GM19351 (cell line): ENCODE data around the gene ACP7.

Experiments used
- ATAC-seq: cut with Tn5 transposase; IDR thresholded peaks from one replicate; pipeline ENCODE4 v1.9.1; 2021; ENCODE audit warnings: mild to moderate bottlenecking, moderate library complexity; ENCODE audit not compliant: unreplicated experiment

Gene ACP7

DNA sequence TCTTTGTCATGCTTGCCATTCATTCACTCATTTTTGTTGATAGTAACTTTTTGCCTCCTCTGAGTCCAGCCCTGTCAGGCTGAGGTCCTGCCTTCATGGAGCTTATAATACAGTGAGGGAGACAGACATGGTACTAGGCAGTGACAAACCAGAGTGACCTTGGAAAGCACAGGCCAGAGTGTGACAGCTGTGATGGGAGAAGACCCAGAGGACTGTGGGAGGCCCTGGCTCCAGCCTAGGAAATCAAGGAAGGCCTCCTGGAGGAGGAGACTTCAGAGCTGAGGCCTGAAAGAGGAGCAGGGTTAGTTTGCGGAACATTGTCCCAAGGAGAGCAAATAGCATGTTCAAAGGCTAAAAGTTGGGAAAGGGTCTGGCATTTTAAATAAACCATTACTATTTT, 61.9 kb downstream of the ACP7 start:
- no peak for ATAC-seq

DNA sequence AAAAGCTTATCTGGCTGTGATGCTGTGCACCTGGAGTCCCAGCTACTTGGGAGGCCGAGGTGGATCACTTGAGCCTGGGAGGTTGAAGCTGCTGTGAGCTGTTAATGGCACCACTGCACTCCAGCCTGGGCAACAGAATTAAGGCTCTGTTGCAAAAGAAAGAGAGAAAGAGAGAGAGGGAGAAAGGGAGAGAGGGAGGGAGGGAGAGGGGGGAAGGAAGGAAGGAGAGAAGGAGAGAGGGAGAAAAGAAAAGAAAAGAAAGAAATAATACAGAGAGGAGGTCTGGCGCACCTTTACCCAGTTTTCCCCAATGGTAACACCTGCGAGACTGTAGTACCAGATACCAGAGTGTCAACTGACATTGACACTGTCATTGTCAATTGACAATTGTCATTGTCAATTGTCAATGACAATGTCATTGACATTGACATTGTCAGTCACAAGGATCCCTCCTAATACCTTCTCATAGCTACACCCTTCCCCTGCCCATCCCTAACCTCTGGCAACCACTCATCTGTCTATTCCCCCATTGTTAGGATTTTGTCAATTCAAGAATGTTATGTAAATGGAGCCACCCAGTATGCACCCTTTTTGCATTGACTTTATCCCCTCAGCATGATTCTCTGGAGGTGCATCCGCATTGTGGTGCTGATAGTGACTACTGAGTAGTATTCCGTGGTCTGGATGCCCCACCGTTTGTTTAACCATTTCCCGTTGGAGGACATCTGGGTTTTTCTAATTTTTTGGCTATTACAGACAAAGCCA, 62.7 kb downstream of the ACP7 start:
- ATAC-seq = no peak

DNA sequence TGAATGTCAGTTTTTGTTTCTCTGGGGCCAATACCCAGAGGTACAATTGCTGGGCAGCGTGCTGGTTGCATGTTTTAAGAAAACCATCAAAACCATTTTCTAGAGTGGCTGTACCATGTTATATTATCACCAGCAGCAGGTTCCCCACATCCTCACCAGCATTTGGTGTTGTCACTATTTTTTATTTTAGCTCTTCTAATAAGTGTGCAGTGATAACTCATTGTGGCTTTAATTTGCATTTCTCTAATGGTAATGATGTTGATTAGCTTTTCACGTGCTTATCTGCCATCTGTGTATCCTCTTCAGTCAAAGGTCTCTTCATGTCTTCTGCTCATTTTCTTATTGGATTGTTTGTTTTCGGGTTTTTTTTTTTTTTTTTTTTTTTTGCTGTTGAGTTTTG, 63.3 kb downstream of the ACP7 start:
- ATAC-seq = no peak

DNA sequence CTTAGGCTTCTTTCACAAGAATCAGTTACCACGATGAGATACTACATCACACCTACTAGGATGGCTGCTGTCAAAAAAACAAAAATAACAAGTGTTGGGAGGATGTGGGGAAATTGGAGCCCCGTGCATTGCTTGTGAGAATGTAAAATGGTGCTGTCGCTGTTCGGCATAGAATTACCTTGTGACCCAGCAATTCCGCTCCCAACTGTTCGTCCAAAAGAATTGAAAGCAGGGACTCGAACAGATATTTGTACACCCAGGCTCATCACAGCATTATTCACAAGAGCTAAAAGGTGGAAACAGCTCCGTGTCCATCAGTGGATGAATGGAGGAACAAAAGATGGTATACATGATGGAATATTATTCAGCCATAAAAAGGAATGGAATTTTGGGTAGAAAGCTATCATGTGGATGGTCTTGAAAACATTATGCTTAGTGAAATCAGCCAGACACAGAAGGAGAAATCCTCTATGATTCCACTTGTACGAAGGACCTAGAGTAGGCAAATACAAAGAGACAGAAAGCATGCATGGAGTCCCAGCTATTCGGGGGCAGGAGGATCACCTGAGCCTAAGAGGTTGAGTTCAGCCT, 64.9 kb downstream of the ACP7 start:
- no peak for ATAC-seq

DNA sequence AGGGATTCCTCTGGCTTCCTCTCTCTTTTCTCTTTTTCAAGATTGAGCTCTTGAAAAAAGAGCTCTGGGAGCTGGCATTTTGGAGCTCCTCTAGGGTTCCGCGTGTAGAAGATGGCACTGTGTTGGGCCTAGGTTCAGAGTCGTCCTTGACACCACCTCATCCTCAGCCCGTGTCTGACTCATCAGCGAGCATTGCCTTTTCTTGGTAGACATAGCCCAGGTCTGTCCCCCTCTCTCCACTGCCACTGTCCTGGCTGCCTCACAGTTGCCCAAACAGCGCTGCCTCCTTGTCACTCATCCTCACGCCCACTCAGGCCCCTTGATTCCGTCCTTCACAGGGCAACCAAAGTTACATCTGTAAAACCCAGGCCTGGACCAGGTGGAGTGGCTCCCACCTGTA, 66.1 kb downstream of the ACP7 start:
- no peak for ATAC-seq

DNA sequence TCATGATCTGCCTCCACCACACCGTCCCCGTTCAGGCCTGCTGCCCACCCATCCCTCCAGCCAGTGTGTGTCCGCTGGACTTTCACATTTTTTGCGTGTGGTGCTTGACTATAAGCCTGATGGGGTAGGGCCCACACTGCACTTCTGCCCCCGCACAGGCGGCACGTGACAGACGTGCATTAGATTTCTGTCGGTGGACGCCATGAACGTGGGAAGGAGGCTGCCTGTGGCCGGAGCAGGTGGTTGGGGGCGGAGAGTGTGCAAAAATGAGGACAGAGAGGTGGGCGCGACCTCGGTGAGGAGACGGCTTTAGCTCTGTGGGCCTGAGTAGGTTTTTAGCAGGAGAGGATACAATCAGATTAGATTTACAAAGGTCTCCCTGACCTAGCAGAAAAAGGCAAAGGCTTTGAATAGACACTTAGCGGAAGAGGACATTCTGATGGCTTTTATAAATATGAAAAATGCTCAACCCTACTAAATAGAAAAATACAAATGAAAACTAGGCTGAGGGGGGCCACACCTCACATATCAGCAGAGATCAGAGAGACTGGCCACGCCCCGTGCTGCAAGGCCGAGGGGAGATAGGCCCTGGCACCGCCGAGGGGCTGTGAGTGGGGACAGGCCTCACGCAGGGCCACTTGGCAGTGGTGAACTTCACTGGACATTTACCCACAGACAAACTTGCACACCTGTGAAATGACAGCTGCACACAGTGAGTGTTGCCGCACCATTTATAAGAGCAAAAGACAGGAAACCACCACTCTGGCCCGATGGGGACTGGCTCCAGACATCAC, 66.8 kb downstream of the ACP7 start:
- ATAC-seq = no peak

DNA sequence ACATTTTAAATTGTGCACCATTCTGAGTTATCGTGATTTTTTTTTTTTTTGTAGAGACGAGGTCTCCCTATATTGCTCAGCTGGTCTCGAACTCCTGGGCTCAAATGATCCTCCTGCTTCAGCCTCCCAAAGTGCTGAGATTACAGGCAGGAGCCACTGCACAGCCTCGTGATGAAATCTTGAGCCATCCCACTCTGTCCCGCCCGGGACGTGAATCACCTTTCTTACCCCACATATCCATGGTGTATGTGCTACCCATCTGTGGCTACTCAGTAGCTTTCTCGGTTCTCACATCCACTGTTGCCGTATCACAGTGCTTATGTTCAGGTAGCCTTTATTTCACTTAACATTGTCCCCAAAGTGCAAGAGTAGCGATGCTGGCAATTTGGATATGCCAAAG, 67.9 kb downstream of the ACP7 start:
- ATAC-seq = no peak

DNA sequence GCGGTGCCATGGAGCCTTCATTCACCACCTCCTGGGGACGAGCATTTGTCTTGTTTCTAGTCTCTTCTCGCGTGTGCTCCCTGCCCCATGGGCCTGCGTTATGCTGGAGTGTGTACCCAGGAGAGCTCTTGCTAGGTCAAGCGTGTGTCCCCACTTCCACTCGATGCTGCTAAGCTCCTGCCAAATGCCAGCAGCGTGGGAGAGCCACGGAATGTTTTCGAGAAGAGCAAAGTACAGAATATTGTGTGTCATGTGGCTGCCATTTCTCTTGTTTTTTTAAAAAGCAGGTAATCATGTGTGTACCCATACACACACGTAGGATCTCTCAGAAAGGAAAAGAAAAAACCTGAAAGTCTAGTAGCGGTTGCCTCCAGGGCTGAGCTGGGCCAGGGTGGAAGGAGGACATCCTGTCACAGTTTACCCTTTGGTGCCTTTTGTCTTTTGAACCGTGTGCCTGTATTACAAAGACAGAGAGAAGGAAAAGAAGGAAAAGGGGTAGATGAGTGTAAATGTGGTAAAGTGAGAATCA, 70.0 kb downstream of the ACP7 start:
- no peak for ATAC-seq

DNA sequence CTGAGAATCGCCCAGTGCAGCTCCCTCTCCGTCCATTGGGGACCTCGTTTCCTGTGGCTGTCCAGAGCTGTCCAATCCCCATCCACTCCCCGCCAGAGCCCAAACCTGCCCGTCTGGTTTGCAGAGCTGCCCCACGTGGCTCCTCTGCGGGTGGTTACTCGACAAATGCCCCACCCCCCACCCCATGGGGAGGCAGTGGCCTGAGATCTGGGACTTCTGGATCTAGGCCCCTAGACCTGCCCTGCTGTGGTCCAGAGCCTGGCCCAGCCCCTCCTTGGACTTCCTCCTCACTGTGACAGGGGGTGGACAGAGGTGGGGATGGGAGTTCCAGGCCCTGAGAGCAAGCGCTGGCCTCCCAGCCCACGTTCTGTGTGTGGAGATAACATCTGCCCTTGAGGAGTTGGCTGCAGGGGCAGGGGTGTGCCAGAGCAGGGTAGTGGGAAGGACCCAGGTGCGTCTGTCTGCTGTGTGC, 70.5 kb downstream of the ACP7 start:
- no peak for ATAC-seq

DNA sequence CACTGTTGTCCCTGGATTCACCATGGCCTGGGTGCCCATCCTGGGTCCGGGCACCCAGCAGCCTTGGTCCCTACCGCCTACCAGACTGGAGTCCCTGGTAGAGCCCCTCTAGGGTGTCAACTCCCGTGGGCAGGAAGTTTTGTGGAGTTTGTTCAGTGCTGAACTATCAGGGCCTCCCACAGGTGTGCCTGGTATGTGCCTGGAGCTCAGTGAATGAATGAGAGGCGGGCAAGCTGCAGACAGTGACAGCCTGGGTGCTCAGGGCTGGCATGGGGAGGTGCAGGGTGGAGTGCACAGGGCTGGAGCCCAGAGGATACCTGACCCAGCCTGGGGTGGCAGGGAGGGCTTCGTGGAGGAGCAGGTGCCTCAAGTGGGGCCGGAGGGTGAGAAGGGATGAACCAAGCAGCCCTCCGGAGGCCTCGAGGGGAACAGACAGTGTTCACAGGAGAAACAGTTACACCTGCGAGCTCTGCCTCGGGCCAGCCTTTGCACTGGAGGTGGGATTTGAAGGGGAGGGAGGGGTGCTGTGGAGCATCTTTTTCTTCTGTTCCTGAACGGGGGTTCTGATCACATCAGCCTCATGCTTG, 71.0 kb downstream of the ACP7 start:
- ATAC-seq = no peak

DNA sequence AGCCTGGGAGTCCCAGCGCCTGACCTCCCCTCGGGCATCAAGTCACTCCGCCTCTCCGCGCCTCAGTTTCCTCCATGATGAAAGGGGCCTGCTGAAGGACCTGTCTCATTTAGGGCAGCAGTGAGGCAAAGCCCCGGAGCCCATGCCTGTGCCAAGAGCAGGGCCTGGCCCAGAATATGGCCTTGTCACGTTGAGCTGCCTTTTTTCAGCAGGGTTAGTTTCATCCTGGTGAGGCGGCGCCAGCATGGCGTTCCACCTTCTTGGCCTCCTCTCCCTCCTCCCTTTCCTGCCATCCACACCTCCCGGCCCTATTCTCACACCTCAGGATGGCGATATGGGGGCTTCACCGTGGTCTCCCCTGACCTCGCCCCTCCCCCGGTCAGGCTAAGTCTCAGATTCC, 71.6 kb downstream of the ACP7 start:
- no peak for ATAC-seq

DNA sequence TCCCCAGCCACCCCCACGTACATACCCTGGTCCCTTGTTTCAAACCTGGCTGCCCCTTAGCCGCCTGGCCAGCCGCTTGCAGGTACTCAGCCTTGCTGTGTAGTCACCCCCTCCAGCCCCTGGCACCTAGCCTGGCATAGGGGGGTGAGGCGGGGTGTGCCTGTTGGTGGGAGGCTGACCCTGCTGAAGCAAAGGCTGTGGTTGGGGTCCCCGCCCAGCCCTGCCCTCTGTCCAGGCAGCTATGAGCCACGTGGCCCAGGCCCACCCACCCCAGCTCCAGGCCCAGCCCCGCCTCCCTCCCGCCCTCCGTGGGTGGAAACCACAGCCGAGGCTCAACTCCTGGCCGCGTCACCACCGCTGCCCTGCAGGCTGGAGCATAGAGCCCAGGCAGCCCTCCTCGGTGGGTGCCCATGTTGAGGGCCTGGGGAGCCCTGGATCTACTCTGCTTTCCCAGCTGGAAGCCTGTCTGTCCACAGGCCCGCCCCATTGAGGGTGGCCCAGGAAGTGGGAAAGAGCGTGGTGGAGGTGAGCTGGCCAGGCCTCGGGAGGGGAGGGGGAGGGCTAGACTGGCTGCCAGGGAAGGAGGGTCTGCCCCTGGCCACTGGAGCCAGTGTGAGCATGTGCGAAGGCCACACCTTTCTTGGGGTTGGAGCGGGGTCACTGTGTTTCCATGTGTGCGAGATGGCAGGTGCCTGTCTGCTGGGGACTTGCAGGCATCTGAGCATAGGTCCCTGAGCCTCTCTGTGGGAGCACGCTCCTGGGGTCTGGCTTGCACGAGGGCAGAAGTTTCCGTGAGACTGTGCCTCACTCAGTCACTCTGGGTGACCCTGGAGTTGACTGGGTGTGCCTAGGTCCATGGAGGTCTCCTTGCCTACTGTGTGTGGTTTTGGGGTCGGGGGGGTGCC, 72.4 kb downstream of the ACP7 start:
- no peak for ATAC-seq

DNA sequence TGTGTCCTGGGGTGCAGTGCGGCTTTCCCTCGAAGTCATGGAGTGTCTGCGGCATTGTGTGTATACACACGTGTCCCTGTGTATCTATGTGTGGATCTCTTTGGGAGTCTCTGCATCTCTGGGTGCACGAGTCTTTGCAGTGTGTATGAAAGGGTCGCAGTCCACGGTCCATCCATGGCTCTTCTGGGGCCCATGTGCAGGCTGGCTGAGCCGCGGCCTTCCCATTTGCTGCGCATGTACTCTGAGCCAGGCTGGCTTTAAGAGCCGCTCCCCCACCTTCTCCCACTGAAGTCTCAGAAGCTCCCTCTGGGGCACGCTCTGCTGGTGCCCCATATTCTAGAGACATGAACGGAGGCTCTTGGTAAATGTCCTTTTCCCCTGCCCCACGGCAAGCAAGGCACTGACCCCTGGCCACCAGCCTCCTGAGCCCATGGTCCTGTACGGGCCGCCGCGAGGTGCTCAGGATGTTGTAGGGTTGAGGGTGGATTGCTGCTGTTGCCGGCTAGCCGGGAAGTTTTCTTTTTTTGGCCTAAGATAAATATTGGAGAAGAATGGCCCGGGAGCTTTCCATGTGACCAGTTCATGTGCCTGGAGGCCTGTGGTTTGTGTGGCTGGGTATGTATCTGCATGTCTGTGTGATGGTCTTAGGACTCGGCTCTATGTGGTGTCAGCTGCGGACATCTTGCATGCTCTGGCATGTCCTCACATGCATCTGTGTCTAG, 73.3 kb downstream of the ACP7 start:
- ATAC-seq = no peak

DNA sequence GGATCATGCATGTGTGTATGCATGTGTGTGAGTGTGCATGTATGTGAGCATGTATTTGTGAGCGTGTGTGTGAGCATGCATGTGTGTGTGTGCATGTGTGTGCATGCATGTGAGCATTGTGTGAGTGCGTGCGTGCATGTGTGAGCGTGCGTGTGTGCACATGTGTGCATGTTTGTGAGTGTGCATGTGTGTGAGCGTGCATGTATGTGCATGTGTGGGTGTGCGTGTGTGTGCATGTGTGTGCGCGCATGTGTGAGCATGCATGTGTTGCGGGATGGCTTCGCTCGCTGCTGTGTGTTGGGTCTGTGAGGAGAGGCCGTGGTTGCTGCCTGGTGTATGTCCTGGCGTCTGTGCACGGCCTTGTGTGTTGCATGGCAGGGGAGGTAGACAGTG, 73.8 kb downstream of the ACP7 start:
- no peak for ATAC-seq

DNA sequence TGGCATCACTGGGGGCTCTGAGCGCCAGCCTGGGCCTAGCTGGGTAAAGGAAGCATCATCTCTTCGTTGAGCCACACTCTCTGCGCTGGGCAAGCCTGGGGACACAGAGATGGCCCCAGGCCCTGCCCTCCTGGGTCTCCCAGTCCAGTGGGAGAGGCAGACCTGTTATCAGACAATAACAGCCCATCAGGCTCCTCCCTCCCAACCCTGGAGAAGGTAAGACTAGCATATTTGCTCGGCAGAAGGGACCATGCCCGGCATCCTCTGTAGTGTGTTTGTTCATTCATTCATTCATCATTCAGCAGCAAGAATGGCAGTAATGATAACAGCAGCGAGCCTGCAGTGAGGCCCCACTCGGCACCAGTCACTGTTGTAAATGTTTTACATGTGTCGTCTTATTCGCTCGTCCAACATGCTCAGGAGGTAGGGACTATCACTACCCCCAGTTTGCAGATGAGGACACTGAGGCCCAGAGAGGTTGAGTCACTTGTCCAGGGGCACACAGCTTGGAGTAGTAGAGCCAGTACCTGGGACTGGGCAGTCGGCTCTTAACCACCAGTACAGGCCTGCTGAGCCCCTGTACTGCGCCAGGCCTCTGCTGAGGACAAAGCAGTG, 74.6 kb downstream of the ACP7 start:
- no peak for ATAC-seq

DNA sequence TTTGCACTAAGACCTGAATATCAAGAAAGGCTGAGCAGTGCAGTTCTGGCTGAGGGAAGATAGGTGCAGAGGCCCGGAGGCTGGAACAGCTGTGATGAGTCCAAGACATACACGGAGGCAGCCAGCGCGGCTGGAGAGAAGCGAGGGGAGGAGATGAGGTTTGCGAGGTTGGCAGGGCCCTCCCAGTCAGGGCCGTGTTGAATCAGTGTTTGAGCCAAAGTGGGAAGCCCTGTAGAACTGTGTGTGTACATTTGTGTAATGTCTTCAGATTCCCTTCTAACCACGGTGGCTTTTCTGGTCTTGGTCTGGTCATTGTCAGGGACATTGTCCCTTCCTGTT, 76.3 kb downstream of the ACP7 start:
- no peak for ATAC-seq
